Effector memory CD4-positive, alpha-beta T cell (primary cell): ENCODE results near the gene SELP.

Experiments
- DNase-seq, 3 donors: peaks; one replicate each; pipeline ENCODE4 v3.0.0-alpha.2; 2020
- H3K27ac ChIP-seq: 2 replicates; pipeline ENCODE4 v1.7.0; 2013; ENCODE audit warnings: mild to moderate bottlenecking, low read length, moderate library complexity; ENCODE audit not compliant: insufficient read depth, poor library complexity, severe bottlenecking
- H3K27me3 ChIP-seq: replicated peaks from 2 replicates; pipeline ENCODE4 v1.7.0; 2013; ENCODE audit warnings: mild to moderate bottlenecking, low read length; ENCODE audit not compliant: insufficient read depth, control insufficient read depth, poor library complexity, severe bottlenecking
- H3K36me3 ChIP-seq: 2 replicates; pipeline ENCODE4 v1.7.0; 2013; ENCODE audit warnings: mild to moderate bottlenecking, low read length, moderate library complexity; ENCODE audit not compliant: control insufficient read depth, insufficient read depth
- H3K4me1 ChIP-seq: 2 replicates; pipeline ENCODE4 v1.7.0; 2013; ENCODE audit warnings: low read length, mild to moderate bottlenecking; ENCODE audit not compliant: control insufficient read depth, insufficient read depth, poor library complexity, severe bottlenecking
- H3K4me3 ChIP-seq: 2 replicates; pipeline ENCODE4 v1.7.0; 2013; ENCODE audit warnings: low read length, low read depth, mild to moderate bottlenecking; ENCODE audit not compliant: insufficient read depth, poor library complexity, severe bottlenecking
- H3K9me3 ChIP-seq: 2 replicates; pipeline ENCODE4 v1.7.0; 2013; ENCODE audit warnings: mild to moderate bottlenecking, low read length, moderate library complexity; ENCODE audit not compliant: control insufficient read depth

The SELP gene

GRCh38 chr1:169563650-169564049 lies 66.3 kb downstream of the SELP start:
- no peak for DNase-seq
- H3K9me3 ChIP-seq = no peaks in the 10 kb centered on the region
- no peaks in the 10 kb centered on the region for H3K4me1 ChIP-seq
- no peaks in the 10 kb centered on the region for H3K27me3 ChIP-seq
- H3K27ac ChIP-seq = no peak overlapping the region
- no peaks in the 10 kb centered on the region for H3K36me3 ChIP-seq
- H3K4me3 ChIP-seq = no peak overlapping the region

- Histone ChIP-seq H3K27ac (no peak overlapping the region), H3K4me1 (no peaks in the 10 kb centered on the region), H3K9me3 (no peaks in the 10 kb centered on the region), H3K27me3 (no peaks in the 10 kb centered on the region), H3K4me3 (no peak overlapping the region), H3K36me3 (no peaks in the 10 kb centered on the region)
- DNase-seq = no peak
These were observed 66.8 kb downstream of the SELP start for GRCh38 chr1:169563019-169563615.

- no peaks in the 10 kb centered on the region for H3K4me1 ChIP-seq
- DNase-seq = no peak
- H3K27ac ChIP-seq = no peak overlapping the region
- H3K4me3 ChIP-seq = no peak overlapping the region
- H3K36me3 ChIP-seq = no peaks in the 10 kb centered on the region
- H3K27me3 ChIP-seq = no peaks in the 10 kb centered on the region
- no peaks in the 10 kb centered on the region for H3K9me3 ChIP-seq
These were observed 68.2 kb downstream of the SELP start for GRCh38 chr1:169561692-169562091.

DNA sequence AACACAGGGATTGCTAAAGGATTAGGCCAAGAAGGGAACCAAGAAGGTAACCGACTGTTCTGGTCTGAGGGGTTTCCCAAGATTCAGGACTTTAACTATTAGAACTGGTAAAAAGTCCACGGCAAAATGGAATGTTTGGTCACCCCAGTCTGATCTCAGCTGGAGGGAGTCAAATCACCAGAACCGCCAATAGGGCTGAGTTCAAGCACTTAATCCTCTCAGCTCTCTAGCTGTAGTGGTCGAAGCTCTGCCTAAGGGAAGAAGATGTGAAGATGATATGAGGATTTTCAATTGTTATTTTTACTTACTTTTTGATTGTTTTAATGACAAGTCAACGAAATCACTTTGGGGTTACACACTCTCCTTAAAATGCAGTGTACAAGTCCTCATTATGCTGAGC lies 72.8 kb downstream of the SELP start:
- no peaks in the 10 kb centered on the region for H3K4me1 ChIP-seq
- H3K27ac ChIP-seq = no peak overlapping the region
- no peaks in the 10 kb centered on the region for H3K36me3 ChIP-seq
- no peaks in the 10 kb centered on the region for H3K27me3 ChIP-seq
- H3K4me3 ChIP-seq = no peak overlapping the region
- no peak for DNase-seq
- no peaks in the 10 kb centered on the region for H3K9me3 ChIP-seq

DNA sequence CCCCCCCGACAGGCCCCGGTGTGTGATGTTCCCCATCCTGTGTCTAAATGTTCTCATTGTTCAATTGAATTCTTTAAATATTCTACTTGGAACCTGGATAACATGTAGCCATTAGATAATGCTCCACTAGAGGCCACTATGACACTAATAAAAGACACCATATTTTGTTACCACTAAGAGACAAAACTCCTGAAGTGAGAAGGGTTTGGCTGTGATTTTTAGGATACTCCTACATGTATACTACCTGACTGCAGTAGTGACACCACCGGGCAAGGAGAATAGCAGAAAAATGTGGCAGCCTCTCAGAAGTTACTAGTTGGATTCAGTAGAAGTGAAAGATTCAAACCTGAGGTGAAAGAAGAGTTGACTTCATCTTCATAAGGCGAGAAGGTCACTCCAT lies 79.6 kb downstream of the SELP start:
- H3K4me1 ChIP-seq = no peaks in the 10 kb centered on the region
- no peak overlapping the region for H3K4me3 ChIP-seq
- no peaks in the 10 kb centered on the region for H3K27me3 ChIP-seq
- no peaks in the 10 kb centered on the region for H3K36me3 ChIP-seq
- no peak overlapping the region for H3K27ac ChIP-seq
- H3K9me3 ChIP-seq = no peaks in the 10 kb centered on the region
- no peak for DNase-seq

- Histone ChIP-seq H3K27ac (no peak overlapping the region), H3K4me3 (no peak overlapping the region), H3K36me3 (no peaks in the 10 kb centered on the region), H3K27me3 (no peaks in the 10 kb centered on the region), H3K9me3 (no peaks in the 10 kb centered on the region), H3K4me1 (no peaks in the 10 kb centered on the region)
- no peak for DNase-seq
These were observed 81.6 kb downstream of the SELP start for GRCh38 chr1:169548282-169548681.

GRCh38 chr1:169546087-169546995 lies 83.6 kb downstream of the SELP start:
- Histone ChIP-seq H3K36me3 (no peaks in the 10 kb centered on the region), H3K4me1 (no peaks in the 10 kb centered on the region)
- peak; percentile 4 to 27 (median 6) for DNase-seq

DNA sequence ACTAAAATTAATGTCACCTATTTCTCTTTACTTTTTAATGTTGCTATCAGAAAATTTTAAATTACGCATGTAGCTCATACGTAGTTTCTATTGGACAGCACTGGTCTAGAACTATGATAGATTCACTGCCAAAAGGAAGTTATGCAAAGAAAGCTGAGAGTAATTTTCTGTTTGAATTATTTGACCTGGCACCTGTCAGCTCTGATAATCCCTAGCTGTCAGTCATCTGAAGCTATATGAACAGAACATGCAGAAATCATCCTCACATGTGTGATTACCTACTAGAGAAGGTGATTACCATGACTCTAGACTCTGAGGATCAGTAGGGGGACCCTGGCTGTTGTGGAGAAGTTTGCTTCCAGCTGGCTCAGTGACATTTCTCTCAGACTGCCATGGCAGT lies 84.5 kb downstream of the SELP start:
- H3K36me3 ChIP-seq = no peaks in the 10 kb centered on the region
- no peaks in the 10 kb centered on the region for H3K27me3 ChIP-seq
- H3K27ac ChIP-seq = no peak overlapping the region
- no peak for DNase-seq
- H3K4me3 ChIP-seq = no peak overlapping the region
- H3K9me3 ChIP-seq = no peaks in the 10 kb centered on the region
- H3K4me1 ChIP-seq = no peaks in the 10 kb centered on the region

More at GRCh38 chr1:169546087-169546995, 83.6 kb downstream of the SELP start:
- Histone ChIP-seq H3K27me3 (no peaks in the 10 kb centered on the region), H3K27ac (no peak overlapping the region), H3K9me3 (no peaks in the 10 kb centered on the region), H3K4me3 (no peak overlapping the region)

- H3K36me3 ChIP-seq = no peaks in the 10 kb centered on the region
- DNase-seq = no peak
- H3K9me3 ChIP-seq = no peaks in the 10 kb centered on the region
- no peaks in the 10 kb centered on the region for H3K4me1 ChIP-seq
- H3K4me3 ChIP-seq = no peak overlapping the region
- H3K27ac ChIP-seq = no peak overlapping the region
- no peaks in the 10 kb centered on the region for H3K27me3 ChIP-seq
These were observed 90.7 kb downstream of the SELP start for GRCh38 chr1:169538998-169539871.
